Left cardiac atrium (tissue), 4 donors: ENCODE measurements around the gene STK32A. TPM values are rescaled to one million over a fixed set of nuclear protein-coding genes. Genes with fewer than 3 reads are reported as not detected.
A peak's percentile ranks its signal among the peaks of the same experiment; 100 is the strongest.
"Not testable (repeated sequence)": the region's sequence is repeated elsewhere in the genome, so short reads cannot be mapped to it uniquely, and the experiment has no call there.

Source experiments
- ATAC-seq, 2 donors: fragments of 200-7000 bp; cut with Tn5 transposase; one replicate each; pipeline ENCODE4 v1.9.1; 2020; ENCODE audit warnings: mild to moderate bottlenecking in 2 of 2, moderate library complexity in 2 of 2
- DNase-seq: peaks from one replicate; pipeline ENCODE4 v3.0.0-alpha.2; 2020
- intact Hi-C, 2 donors: fragments of 100-400 bp; cut with DNase I; formaldehyde crosslinking; loops; one replicate each; pipeline versions ENCODE4 v1.14.1 to v1.15.1; 2022 to 2023
- total RNA-seq, 2 donors: library from RNA; stranded (reverse); fragmentation: NEBNext Ultra II Directional; extraction: Animal tissue kit (Norgen Biotek cat#: 25700); gene quantifications; one replicate each; pipeline ENCODE4 v1.2.1, GENCODE V29; 2021
- donor health status: DM: no; HTN: yes; CAD: no.
- donor health status: DM: no; HTN: yes; CAD: no; lungs with severe emphysema.
- donor health status: DM: yes; HTN: yes; CAD: no.
- donor health status: Dilated cardiomyopathy.

The STK32A gene
- total RNA-seq, 2 donors from 2014 or later = 0.68 to 2.8 TPM

DNA sequence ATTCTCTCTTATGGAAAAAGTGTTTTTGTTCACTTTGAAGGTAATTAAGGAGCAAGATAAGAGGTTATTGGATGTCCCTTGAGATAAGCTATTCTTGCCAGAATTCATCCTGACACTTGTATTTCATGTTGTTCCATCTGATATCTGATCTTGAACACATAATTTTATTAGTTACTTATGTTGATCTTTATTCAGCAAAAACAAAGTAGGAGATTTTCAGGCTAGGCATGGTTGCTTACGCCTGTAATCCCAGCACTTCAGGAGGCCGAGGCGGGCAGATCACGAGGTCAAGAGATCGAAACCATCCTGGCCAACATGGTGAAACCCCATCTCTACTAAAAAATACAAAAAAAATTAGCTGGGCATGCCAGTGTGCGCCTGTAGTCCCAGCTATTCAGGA, 8.4 kb downstream of the STK32A start:
- intact Hi-C loops, DNase-seq, ATAC-seq: not testable (repeated sequence)

DNA sequence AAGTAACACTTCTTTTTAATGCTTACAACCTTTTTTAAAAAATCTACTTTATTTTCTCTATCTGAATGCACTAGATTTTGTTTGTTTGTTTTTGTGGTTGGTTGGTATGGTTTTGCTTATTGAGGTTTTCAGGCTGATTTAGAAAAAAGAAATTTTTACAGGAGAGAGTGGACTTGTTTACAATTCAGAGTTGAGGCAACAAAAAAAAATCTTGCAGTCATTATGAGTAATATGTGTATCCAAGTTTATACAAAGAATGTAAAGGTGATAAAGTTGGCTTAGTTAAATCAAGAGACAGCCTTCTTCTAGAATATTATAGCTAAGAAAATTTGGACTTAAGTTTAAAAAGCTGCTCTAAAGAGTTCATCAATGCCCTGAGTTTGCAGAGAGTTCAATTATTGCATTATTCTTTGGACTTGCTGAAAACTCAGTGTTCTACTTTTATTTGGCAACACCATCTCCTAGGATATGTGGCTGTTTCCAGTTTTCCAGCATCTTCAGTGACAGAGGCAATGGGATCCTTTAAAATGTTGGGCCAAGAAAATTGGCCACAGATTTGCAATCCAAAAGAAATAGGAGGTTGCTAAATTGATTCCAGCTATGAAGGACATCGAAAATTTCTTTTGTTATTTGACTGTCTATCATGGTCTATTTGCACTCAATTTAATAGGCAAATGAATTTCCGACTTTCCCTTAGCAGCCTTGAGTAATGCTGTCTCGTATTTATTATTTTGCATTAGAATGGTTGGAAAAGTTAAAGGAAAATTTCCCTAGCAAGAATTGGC, 10.7 kb downstream of the STK32A start:
- DNase-seq = no peak
- intact Hi-C loops = no loop called here
- ATAC-seq = peak in 1 of 2 donors; percentile 70

DNA sequence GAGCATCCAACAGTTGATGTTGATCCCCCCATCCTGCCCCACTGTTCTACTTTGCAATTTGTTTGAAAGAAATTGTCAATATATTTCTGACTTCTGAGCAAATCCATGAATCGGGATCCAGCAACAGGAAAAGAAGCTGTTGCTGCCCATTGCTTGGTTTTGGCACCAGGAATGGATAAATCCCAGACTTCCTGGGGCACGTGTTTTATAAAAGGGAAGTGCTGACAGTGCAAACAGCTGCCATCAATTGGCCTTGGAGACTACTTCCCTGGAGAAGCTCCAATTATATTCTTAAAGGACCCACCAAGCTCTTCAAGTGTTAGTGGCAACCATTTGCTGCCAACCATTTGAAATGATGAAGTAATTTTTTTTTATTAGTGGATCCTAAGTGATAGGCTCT, 13.7 kb downstream of the STK32A start:
- ATAC-seq (peak in 1 of 2 donors; percentile 55), DNase-seq (no peak)
- intact Hi-C loops = no loop called here

DNA sequence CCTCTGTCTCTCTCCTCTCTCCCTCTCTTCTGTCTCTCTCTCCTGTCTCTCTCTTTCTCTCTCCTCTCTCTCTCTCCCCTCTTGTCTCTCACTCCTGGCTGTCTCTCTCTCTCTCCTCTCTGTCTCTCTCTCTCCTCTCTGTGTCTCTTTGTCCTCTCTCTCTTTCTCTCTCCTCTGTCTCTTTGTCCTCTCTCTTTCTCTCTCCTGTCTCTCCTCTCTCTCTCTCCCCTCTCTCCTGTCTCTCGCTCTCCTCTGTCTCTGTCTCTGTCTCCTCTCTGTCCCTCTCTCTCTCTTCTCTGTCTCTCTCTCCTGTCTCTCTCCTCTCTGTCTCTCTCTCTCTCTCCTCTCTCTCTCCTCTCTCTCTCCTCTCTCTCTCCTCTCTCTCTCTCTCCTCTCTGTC, 25.0 kb downstream of the STK32A start:
- DNase-seq (no peak), ATAC-seq (no peak)
- intact Hi-C loops = no loop called here

DNA sequence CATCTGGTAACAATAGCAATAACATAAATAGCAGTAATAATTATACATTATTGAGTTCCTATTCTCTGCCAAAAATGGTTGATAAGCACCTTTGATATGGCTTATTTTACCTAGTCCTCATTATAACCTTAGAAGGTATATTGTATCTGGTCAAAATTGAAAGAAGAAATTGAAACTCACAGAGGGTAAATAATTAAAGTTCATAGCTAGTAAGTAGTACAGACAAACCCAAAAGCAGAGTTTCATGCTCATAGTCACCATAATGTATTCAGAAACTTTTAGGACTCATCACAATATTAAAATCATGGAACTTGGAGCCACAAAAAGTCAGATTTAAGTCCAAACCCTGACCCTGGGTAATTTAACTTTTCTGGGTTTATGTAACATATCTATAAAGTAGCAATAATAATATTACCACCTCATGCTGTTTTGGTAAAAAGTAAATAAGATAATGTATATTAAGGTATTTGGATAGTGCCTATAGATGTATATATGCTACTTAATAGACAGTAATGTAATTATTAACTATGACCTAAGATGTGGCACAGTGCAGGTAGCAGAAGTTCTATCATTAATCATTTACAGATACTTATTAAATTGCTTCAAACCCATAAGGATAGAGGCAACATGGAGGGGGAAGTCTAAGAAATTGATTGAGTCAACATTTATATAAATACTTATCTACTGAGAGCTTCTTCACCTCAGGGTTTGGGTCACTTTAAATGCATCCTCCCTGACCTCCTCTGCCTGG, 32.4 kb downstream of the STK32A start:
- ATAC-seq (no peak), DNase-seq (no peak)
- intact Hi-C loops = no loop called here

DNA sequence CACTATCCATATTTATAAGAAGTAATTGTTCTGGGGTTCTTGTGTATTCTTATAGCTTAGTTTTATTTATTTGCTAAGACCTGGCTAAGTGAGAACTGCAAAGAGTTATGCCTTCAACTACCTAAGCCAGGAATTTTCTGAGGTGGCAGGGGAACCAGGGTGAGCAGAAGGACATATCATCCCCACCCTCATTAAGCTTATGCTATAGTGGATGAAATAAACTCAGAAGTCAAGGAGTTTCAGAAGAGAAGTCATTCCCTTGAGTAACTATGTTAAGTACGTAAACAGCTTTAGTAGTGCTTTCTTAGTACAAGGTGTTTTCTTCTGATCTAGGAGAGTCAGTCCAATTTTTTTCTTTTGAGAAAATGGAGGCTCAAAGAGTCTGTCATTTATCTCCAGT, 41.7 kb downstream of the STK32A start:
- intact Hi-C loops = no loop called here
- DNase-seq (no peak), ATAC-seq (no peak)

DNA sequence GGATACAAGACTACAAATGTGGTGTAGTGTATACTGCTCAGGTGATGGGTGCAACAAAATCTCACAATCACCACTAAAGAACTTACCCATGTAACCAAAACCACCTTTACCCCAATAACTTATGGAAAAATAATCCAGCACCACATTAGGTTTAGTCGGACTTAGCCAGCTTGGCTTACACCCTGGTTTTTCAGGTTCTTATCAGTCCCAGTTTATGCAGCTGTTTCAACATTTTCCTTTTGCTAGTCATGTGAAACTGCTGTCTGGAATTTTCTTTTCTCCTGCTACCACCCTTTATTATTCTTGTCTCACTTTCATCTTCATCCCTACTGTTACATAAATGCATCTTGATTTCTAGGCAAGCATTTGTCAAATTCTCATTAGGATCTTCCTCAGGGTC, 51.5 kb downstream of the STK32A start:
- no peak for ATAC-seq
- intact Hi-C loops = no loop called here
- DNase-seq = no peak

DNA sequence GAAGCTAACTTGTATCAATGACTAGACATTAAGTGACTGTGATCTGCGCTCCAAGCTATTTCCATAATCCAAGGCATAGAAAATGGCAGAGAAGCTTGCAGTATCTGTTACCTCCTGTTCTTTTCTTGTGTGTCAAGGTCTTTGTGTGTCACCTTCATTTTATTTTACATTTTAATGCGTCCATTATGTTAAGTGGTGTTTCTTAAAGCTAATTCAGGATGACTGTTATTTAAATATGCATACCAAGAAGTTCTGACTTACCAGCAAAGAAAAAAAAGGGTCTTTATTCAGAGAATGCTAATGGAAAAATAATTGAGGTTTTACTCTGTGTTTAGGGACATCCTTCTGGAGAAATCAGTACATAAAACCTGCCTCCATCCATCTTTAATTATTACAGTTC, 52.3 kb downstream of the STK32A start:
- intact Hi-C loops = no loop called here
- DNase-seq = no peak
- ATAC-seq = no peak

DNA sequence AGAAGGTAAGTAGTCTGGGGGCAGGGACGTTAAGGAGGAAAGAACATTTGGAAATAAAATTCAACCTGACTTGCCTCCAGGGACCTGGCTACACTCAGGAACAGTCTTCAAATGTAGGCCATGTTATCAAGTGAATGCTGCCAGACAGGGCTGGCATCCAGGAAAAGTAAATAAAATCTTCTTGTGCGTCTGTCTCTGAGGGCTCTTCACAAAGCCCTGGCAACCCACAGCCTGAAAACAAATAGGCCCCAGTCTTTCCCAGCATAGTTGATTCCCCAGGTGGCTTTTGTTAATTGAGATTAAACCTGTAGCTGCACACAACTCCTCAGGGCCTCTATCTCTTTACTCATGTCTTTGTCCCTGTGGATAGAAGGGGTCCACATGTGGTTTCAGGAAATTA, 55.4 kb downstream of the STK32A start:
- intact Hi-C loops = no loop called here
- DNase-seq (peak; percentile 24), ATAC-seq (peak; percentile 74 to 81)

DNA sequence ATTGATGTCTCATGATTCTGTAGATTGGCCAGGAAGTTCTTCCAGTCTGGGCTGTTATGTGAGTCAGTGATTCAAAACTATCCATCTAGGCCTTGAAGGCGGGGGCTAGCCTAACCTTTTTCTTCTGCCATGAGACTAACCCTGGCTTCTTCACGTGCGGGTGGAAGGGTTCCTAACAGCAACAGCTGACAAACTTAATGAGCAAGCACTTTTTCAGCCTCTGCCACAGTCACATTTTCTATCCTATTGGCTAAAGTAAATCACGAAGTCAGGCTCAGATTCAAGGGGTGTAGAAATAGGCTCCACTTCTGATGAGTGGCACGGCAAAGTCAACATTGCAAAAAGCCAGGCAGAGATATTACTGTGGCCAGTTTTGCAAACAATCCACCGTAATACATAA, 68.4 kb downstream of the STK32A start:
- no peak for ATAC-seq
- DNase-seq = no peak
- intact Hi-C loops = no loop called here

DNA sequence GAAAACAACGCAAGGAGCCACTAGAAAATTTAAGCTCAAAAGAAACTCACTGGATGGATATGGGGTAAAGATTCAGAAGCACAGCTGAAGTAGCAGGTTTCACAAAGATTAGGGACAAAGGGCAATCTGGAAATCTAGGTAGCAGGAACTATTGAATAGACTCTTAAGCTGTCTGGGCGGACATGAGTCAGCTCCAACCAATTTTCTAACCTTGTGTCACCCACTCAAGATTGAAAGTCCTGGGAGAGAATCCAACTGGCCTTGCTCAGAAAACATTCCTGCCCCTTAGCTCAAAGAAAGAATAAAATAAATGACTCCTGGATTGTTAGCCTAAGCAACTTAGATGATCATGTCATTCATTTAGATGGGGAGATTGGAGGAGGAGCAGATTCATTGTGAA, 69.2 kb downstream of the STK32A start:
- DNase-seq (no peak), ATAC-seq (peak; percentile 59 to 70)
- intact Hi-C loops = no loop called here

DNA sequence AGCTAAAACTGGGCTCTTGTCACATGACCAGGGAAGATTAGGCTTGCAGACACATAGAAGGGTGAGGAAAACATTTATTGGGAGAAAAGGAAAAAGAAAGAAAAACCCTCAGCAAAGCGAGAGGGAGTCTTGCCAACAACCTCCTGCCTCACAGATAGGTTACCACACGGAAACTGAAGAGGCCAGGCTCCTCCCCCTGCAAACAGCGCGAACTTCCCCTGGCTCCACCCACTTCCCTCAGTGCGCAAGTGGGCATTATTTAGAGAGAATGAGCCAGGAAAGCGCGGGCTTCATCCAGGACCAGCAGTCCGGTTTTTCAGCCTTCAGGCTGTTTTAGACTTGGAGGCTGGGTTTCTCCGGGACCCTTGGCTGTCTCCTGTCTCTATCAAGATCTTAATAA, 70.3 kb downstream of the STK32A start:
- intact Hi-C loops = no loop called here
- ATAC-seq = no peak
- DNase-seq = no peak

DNA sequence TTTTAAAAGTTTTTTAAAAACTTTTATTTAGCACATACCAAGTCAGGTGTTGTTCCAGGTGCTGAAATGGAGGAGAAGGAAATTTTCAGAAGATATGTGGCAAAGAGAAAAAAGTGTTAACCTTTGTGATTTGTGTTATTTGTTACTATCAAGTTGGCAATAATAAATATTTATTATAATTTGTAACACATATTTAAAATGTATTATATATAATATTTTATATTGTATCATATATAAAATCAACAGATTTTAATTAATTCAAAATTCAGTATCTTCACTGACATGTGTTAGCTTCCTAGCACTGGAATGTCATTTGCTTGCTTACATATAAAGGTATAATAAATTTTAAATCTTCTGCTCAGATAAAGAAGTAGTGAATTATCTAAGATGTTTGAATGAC, 71.5 kb downstream of the STK32A start:
- intact Hi-C loops = no loop called here
- ATAC-seq (no peak), DNase-seq (no peak)

DNA sequence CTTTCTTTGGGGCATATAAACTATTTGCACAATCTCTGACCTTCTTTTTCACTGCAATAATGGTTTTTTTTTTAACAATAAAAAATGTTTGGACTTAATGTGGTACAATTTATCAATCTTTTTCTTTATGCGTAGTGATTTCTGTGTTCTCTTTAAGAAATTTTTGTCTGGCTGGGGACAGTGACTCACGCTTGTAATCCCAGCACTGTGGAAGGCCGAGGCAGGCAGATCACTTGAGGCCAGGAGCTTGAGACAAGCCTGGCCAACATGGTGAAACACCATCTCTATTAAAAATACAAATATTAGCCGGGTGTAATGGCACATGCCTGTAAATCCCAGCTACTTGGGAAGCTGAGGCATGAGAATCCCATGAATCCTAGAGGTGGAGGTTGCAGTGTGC, 72.3 kb downstream of the STK32A start:
- ATAC-seq = no peak
- intact Hi-C loops = no loop called here
- DNase-seq = no peak

DNA sequence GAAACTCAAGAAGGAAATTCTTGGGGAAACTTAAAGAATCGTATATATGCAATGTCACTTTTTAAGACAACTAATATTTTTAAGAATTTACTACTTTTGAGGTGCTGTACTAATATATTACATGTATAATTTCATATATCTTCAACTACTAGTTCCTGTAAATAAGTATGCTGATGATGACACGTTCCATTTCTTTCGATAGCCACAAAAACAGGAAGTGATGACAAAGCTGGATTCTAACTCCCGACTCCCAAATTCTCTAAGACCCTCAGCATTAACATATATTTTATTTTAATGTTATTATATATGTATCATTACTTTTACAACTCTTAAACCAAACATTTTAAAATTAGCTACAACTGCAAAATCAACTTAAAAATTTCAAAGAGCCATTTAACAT, 74.8 kb downstream of the STK32A start:
- DNase-seq (no peak), ATAC-seq (no peak)
- intact Hi-C loops = no loop called here

DNA sequence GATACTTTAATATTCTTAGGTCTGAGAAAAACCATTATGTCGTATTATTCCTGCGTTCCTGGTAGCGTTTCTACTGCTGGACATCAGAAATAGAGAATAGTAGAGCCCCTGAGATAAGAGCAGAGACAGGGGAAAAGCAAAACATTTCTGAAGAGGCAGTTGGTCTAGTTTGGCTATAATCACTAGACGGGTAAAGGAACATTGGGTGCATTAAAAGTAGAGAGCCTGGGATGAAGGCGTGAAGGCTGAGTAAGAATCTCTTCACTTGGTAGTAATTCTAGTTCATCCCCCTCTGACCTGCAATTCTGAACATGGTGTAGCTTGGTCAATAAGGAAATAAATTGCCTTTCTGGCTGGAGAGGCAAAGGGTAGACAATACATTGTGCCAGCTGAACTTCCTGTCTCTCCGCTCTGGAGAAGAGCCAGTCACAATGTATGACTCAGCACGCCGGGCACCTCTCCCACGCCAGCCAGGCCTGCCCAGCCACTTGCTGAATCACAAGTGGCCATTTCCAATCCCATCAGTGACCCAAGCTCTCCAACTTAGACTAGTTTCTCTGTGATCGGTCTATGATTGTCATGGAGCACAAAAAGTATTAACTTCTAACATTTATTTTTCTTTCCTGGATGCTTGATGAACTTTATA, 75.4 kb downstream of the STK32A start:
- ATAC-seq = peak; percentile 81 to 90
- DNase-seq = peak; percentile 28
- intact Hi-C loops = no loop called here

DNA sequence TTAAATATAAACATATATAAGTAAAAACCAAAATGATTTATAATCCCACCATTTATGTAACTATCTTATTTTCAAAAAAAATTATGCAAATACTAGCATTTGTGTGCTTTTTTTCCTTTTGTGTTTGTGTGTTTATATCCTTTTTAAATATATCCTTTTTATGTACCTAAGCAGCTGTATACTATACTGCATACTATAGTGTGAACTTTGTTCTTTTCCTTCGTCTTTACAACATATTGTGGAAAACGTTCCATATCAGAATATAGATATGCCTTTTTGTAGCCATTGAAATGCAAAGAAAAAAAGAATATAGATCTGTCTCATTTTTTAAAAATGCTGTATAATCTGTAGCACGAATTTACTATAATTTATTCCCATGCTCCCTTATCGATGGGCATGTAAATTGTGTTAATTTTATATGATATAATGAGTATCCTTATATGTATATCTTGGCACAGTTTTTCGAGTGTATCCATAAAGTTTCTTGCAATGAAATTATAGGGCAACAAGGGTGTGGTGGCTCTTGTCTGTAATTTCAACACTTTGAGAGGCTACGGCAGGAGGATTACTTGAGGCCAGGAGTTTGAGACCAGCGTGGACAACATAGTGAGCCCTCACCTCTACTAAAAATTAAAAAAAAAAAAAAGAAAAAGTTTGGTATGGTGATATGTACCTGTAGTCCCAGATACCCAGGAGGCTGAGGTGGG, 83.3 kb downstream of the STK32A start:
- DNase-seq (no peak), ATAC-seq (no peak)
- intact Hi-C loops = no loop called here

DNA sequence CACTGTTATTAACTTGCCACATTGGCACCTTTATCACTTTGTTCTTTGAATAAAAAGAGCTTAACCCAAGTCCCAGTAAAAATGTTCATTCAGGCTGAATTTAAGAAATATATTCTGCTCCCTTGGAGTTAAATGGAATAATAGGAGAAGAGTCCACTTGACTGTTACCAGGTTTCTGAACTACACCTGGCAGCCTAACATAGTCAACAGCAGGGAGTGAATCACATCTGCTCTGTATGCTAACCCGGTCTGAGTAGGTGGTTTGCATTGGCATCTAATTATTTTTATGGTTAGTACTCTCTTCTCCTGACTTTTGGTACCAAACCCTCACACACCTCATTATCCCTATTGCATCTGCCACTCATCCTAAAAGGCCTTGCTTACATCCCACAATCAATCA, 86.7 kb downstream of the STK32A start:
- DNase-seq = no peak
- intact Hi-C loops = no loop called here
- ATAC-seq = no peak

DNA sequence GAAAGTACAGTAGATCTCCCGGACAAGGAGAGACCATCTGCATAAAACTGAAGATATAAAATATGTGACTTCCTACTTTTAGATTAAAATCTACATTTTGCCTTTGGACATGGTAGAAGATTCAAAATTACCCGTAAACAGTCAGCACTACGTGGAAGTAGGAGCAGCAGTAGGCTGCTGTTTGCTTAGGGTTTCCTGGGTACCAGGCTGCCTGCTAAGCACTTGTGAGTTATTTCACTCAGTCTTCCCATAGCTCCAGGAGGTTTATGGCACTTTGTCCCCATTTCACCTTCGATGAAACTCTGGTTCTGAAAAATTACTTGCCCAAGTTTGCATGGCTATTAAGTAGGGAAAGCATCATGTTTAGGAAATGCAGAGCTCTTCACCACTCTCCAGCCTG, 92.6 kb downstream of the STK32A start:
- intact Hi-C loops = no loop called here
- DNase-seq (no peak), ATAC-seq (no peak)

DNA sequence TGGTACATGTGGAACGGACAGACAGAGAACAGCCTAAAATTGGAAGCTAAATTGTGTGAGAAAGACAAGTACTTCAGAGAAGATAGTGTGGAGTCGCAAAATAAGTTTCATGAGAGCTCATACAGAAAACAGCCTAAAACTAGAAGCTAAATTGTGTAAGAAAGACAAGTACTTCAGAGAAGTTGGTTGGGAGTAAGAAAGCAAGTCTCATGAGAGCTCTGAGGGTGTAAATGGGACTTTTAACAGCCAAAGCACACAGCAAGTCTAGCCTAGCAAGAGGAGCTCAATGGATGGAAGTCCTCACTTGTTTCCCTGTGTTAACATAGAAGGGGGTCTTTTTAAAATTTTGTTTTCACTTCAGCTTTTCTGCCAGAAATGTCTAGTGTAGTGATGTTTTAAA, 93.1 kb downstream of the STK32A start:
- ATAC-seq (no peak), DNase-seq (no peak)
- intact Hi-C loops = no loop called here
